Activated naive CD4-positive, alpha-beta T cell treated with anti-CD3 and anti-CD28 coated beads for 36 hours (primary cell): ENCODE measurements around the gene KCNJ6. TPM values are rescaled to one million over a fixed set of nuclear protein-coding genes. Genes with fewer than 3 reads are reported as not detected.

Source experiments
- CTCF ChIA-PET: fragments of 350-600 bp; sonication (Branson Sonifier 250); formaldehyde crosslinking; loops from one replicate; lab custom pipeline; 2021; ENCODE audit warnings: antibody characterized with exemption; lab: Charles Lee
- DNase-seq: peaks from one replicate; pipeline ENCODE4 v3.0.0-alpha.2; 2020
- H3K27ac Mint-ChIP-seq: one replicate; pipeline ENCODE4 v1.8.0; 2021; ENCODE audit warnings: mild to moderate bottlenecking, mixed read lengths
- H3K27me3 Mint-ChIP-seq: one replicate; pipeline ENCODE4 v1.8.0; 2021; ENCODE audit warnings: low read depth, mixed read lengths
- H3K36me3 Mint-ChIP-seq: one replicate; pipeline ENCODE4 v1.8.0; 2021; ENCODE audit warnings: low read depth, mixed read lengths
- H3K4me1 Mint-ChIP-seq: one replicate; pipeline ENCODE4 v1.8.0; 2021; ENCODE audit warnings: low read depth, mixed read lengths
- H3K4me3 Mint-ChIP-seq: one replicate; pipeline ENCODE4 v1.8.0; 2021; ENCODE audit warnings: mild to moderate bottlenecking, moderate library complexity, mixed read lengths
- H3K9me3 Mint-ChIP-seq: one replicate; pipeline ENCODE4 v1.8.0; 2021; ENCODE audit warnings: mixed read lengths
- intact Hi-C: fragments of 100-400 bp; cut with micrococcal nuclease; formaldehyde crosslinking; loops from one replicate; pipeline ENCODE4 v1.15.1; 2023
- total RNA-seq, 2 experiments: library from RNA; stranded (reverse); gene quantifications; one replicate each; pipeline ENCODE4 v1.2.3, GENCODE V29; 2021

Gene KCNJ6
- total RNA-seq, 2 experiments from 2014 or later: not detected

- Mint-ChIP-seq H3K9me3 (no peaks in the 10 kb centered on the region), H3K4me1 (no peaks in the 10 kb centered on the region), H3K27me3 (peaks cover 5% of the 10 kb centered on the region), H3K4me3 (no peak overlapping the region), H3K27ac (no peak overlapping the region), H3K36me3 (no peaks in the 10 kb centered on the region)
- CTCF ChIA-PET: no interaction called here
- no peak for DNase-seq
- intact Hi-C loops: no loop called here
Measured at GRCh38 chr21:37821786-37822450, 94.3 kb downstream of the KCNJ6 start.

DNA sequence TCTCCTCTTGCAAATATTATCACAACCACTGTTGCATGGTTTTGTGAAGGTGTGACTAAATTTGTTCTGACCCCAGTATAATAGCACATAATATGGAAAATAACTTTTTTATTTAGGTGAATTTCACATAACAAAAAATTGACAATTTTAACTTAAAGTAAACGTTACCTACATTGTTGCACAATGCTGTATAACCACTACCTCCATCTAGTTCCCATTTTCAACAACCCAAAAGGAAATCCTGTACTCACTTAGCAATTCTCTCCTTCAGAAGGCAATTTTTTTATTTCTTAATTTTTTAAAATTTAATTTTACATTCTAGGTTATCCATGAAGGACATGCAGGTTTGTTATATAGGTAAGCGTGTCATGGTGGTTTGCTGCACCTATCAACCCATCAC lies 95.2 kb downstream of the KCNJ6 start:
- intact Hi-C loops: no loop called here
- H3K27me3 Mint-ChIP-seq: peaks cover 5% of the 10 kb centered on the region
- no peaks in the 10 kb centered on the region for H3K9me3 Mint-ChIP-seq
- no peak overlapping the region for H3K27ac Mint-ChIP-seq
- H3K36me3 Mint-ChIP-seq: no peaks in the 10 kb centered on the region
- DNase-seq: no peak
- CTCF ChIA-PET: no interaction called here
- no peaks in the 10 kb centered on the region for H3K4me1 Mint-ChIP-seq
- no peak overlapping the region for H3K4me3 Mint-ChIP-seq

DNA sequence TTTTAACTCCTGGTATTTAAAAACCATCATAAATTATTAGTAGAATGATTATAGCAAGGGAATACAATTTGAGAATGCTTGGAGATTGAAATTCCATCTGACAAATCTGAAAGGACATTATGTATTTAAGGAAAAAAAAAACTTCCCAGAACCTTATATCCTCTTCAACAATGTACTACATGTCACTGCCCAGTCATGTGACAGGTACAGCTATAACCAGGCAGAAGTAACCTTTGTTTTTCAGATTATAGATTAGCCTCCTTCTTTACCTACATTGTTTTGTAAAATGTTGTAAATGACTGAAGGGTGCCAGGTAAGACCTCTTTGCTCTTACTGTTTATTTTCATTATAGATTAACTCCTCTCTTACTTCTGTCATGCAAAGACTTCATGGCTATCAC lies 96.9 kb downstream of the KCNJ6 start:
- Mint-ChIP-seq H3K9me3 (no peaks in the 10 kb centered on the region), H3K27ac (no peak overlapping the region), H3K36me3 (no peaks in the 10 kb centered on the region), H3K4me1 (no peaks in the 10 kb centered on the region), H3K27me3 (peaks cover 5% of the 10 kb centered on the region), H3K4me3 (no peak overlapping the region)
- intact Hi-C loops: no loop called here
- CTCF ChIA-PET: interaction anchor here (1.2 kb wide), 1 partner anchor 107 kb away, joined by 3 read pairs; no protein-coding TSS in a partner anchor
- no peak for DNase-seq

DNA sequence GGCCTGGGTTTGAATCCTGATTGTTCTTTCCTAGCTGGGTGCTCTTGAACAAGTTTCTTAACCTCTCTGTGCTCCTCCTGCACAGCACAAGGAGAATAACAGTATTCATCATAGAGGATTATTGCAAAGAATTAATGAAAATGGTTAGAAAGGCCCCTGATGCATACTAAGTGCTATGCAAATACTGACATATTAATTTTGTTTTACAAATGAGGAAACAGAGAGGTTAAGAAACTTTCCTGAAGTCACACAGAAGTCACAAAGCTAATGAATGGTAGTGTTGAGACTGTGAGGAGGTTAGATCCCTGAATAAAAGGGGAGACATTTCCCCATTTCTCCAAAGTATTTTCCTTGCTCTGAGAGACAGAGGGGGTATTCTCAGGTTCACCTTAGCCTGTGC lies 99.0 kb downstream of the KCNJ6 start:
- CTCF ChIA-PET: interaction anchor here (1.5 kb wide), 1 partner anchor 143 kb away, joined by 5 read pairs; no protein-coding TSS in a partner anchor
- Mint-ChIP-seq H3K36me3 (no peaks in the 10 kb centered on the region), H3K27ac (no peak overlapping the region), H3K4me1 (no peaks in the 10 kb centered on the region), H3K9me3 (peaks cover 5% of the 10 kb centered on the region), H3K27me3 (peaks cover 5% of the 10 kb centered on the region), H3K4me3 (no peak overlapping the region)
- intact Hi-C loops: no loop called here
- DNase-seq: no peak

- CTCF ChIA-PET: interaction anchor here (1.5 kb wide), 1 partner anchor 141 kb away, joined by 5 read pairs; no protein-coding TSS in a partner anchor
- H3K27ac Mint-ChIP-seq: no peak overlapping the region
- H3K27me3 Mint-ChIP-seq: peaks cover 11% of the 10 kb centered on the region
- H3K36me3 Mint-ChIP-seq: peaks cover 2% of the 10 kb centered on the region
- intact Hi-C loops: no loop called here
- peaks cover 7% of the 10 kb centered on the region for H3K9me3 Mint-ChIP-seq
- DNase-seq: no peak
- H3K4me3 Mint-ChIP-seq: no peak overlapping the region
- no peaks in the 10 kb centered on the region for H3K4me1 Mint-ChIP-seq
Measured at GRCh38 chr21:37815893-37816292, 100.4 kb downstream of the KCNJ6 start.

- intact Hi-C loops: no loop called here
- H3K27me3 Mint-ChIP-seq: peaks cover 14% of the 10 kb centered on the region
- H3K4me1 Mint-ChIP-seq: no peaks in the 10 kb centered on the region
- H3K27ac Mint-ChIP-seq: no peak overlapping the region
- H3K4me3 Mint-ChIP-seq: no peak overlapping the region
- peaks cover 2% of the 10 kb centered on the region for H3K36me3 Mint-ChIP-seq
- CTCF ChIA-PET: no interaction called here
- DNase-seq: no peak
- H3K9me3 Mint-ChIP-seq: peaks cover 7% of the 10 kb centered on the region
Measured at GRCh38 chr21:37811711-37812110, 104.5 kb downstream of the KCNJ6 start.

GRCh38 chr21:37808261-37808660 lies 108.0 kb downstream of the KCNJ6 start:
- Mint-ChIP-seq H3K4me1 (no peaks in the 10 kb centered on the region), H3K36me3 (peaks cover 2% of the 10 kb centered on the region), H3K27me3 (peaks cover 18% of the 10 kb centered on the region), H3K9me3 (peaks cover 7% of the 10 kb centered on the region), H3K27ac (no peak overlapping the region), H3K4me3 (no peak overlapping the region)
- CTCF ChIA-PET: no interaction called here
- intact Hi-C loops: no loop called here
- DNase-seq: no peak

- no peak overlapping the region for H3K27ac Mint-ChIP-seq
- CTCF ChIA-PET: no interaction called here
- no peaks in the 10 kb centered on the region for H3K36me3 Mint-ChIP-seq
- no peaks in the 10 kb centered on the region for H3K4me1 Mint-ChIP-seq
- intact Hi-C loops: no loop called here
- peaks cover 8% of the 10 kb centered on the region for H3K27me3 Mint-ChIP-seq
- DNase-seq: no peak
- H3K4me3 Mint-ChIP-seq: no peak overlapping the region
- H3K9me3 Mint-ChIP-seq: no peaks in the 10 kb centered on the region
Measured at GRCh38 chr21:37805266-37805665, 111.0 kb downstream of the KCNJ6 start.

- Mint-ChIP-seq H3K9me3 (no peaks in the 10 kb centered on the region), H3K27ac (no peak overlapping the region), H3K4me1 (no peaks in the 10 kb centered on the region), H3K27me3 (peaks cover 6% of the 10 kb centered on the region), H3K36me3 (no peaks in the 10 kb centered on the region), H3K4me3 (no peak overlapping the region)
- DNase-seq: no peak
- intact Hi-C loops: no loop called here
- CTCF ChIA-PET: no interaction called here
Measured at GRCh38 chr21:37804001-37804400, 112.3 kb downstream of the KCNJ6 start.

GRCh38 chr21:37803101-37803651 lies 113.1 kb downstream of the KCNJ6 start:
- Mint-ChIP-seq H3K27me3 (peaks cover 10% of the 10 kb centered on the region), H3K27ac (no peak overlapping the region), H3K9me3 (no peaks in the 10 kb centered on the region), H3K4me3 (no peak overlapping the region), H3K4me1 (no peaks in the 10 kb centered on the region), H3K36me3 (no peaks in the 10 kb centered on the region)
- DNase-seq: no peak
- CTCF ChIA-PET: no interaction called here
- intact Hi-C loops: no loop called here

- Mint-ChIP-seq H3K4me1 (no peaks in the 10 kb centered on the region), H3K27ac (no peak overlapping the region), H3K36me3 (no peaks in the 10 kb centered on the region), H3K9me3 (no peaks in the 10 kb centered on the region), H3K4me3 (no peak overlapping the region), H3K27me3 (peaks cover 10% of the 10 kb centered on the region)
- CTCF ChIA-PET: no interaction called here
- intact Hi-C loops: no loop called here
- DNase-seq: no peak
Measured at GRCh38 chr21:37800456-37801061, 115.7 kb downstream of the KCNJ6 start.

DNA sequence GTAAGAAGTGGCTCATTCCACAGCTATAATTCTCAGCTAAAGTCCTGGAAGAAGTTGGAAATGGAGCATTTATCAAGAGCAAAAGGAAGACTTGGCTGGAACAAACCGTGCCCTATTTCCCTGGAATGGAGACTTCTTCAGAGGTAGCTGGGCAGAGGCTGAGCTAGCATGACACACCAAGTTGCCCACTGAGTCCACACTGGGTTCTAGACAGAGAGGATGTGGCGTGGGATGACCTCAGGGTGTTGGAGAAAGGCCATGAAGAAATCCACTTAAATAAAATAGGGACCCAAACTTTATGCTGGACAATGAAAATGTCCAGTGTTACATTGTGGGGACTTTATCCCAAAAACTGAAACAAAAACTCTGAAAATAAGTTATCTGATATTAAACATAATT lies 116.2 kb downstream of the KCNJ6 start:
- DNase-seq: no peak
- no peak overlapping the region for H3K27ac Mint-ChIP-seq
- no peak overlapping the region for H3K4me3 Mint-ChIP-seq
- CTCF ChIA-PET: interaction anchor here (1.4 kb wide), 1 partner anchor 12 kb away, joined by 4 read pairs; no protein-coding TSS in a partner anchor
- peaks cover 10% of the 10 kb centered on the region for H3K27me3 Mint-ChIP-seq
- no peaks in the 10 kb centered on the region for H3K9me3 Mint-ChIP-seq
- H3K4me1 Mint-ChIP-seq: no peaks in the 10 kb centered on the region
- intact Hi-C loops: no loop called here
- H3K36me3 Mint-ChIP-seq: no peaks in the 10 kb centered on the region
